ENCODE results near the gene DFFA. TPM values are rescaled to one million over a fixed set of nuclear protein-coding genes. Genes with fewer than 3 reads are reported as not detected.

Gene DFFA
- total and polyA plus RNA-seq, 9 of the 15 experiments (the other 6 are each of a cell fraction or from before 2014, with no cell fraction given), result 39.6 to 74.8 (median 59.2) TPM

DNA sequence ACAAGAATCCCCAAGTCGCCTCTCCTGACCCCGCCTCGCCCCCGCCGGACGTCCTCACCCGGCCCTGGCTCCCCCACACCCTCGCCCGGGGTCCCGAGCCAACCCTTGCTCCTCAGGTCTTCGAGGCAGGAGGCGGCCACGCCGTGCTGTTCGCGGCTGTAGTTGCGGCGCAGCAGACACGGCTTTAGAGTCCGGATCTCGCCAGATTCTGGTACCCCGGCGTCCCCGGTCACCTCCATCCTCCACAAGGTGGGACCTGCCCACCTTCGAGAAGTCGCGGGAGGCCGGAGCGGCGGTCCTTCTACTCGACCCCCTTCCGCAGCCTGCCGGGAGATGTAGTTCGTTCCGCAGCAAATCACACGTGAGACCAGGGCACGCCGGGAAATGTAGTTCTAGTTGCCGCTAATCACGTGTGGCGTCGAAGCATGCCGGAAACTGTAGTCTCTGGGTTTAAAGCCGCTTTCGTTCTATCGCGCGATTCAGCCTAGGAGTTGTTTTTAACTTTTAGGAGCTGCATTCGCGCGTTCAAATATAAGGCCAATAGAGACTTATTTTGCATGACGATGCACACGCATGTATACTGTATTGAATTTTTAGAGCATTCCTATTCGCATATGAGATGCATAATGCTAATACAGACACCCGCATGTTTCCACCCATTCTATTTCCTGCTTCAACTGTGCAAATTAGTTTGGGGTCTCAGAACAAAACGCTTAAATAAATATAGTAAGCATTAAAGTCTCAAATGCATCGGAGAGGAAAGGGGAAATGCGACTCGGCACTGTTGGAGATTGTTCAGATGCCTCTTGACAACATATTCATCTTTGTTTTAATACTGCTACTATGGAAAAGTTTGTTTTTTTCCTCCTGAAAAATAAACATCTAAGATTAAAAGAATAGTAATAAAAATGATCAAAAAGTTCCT, at the start of gene DFFA (continued):
- TF ChIP-seq SAFB2 (IDR thresholded peaks at IDR 0.05; ENCODE audit: borderline replicate concordance, low read depth, low read length, severe bottlenecking), result no peak
- TF ChIP-seq, protein P1, sequence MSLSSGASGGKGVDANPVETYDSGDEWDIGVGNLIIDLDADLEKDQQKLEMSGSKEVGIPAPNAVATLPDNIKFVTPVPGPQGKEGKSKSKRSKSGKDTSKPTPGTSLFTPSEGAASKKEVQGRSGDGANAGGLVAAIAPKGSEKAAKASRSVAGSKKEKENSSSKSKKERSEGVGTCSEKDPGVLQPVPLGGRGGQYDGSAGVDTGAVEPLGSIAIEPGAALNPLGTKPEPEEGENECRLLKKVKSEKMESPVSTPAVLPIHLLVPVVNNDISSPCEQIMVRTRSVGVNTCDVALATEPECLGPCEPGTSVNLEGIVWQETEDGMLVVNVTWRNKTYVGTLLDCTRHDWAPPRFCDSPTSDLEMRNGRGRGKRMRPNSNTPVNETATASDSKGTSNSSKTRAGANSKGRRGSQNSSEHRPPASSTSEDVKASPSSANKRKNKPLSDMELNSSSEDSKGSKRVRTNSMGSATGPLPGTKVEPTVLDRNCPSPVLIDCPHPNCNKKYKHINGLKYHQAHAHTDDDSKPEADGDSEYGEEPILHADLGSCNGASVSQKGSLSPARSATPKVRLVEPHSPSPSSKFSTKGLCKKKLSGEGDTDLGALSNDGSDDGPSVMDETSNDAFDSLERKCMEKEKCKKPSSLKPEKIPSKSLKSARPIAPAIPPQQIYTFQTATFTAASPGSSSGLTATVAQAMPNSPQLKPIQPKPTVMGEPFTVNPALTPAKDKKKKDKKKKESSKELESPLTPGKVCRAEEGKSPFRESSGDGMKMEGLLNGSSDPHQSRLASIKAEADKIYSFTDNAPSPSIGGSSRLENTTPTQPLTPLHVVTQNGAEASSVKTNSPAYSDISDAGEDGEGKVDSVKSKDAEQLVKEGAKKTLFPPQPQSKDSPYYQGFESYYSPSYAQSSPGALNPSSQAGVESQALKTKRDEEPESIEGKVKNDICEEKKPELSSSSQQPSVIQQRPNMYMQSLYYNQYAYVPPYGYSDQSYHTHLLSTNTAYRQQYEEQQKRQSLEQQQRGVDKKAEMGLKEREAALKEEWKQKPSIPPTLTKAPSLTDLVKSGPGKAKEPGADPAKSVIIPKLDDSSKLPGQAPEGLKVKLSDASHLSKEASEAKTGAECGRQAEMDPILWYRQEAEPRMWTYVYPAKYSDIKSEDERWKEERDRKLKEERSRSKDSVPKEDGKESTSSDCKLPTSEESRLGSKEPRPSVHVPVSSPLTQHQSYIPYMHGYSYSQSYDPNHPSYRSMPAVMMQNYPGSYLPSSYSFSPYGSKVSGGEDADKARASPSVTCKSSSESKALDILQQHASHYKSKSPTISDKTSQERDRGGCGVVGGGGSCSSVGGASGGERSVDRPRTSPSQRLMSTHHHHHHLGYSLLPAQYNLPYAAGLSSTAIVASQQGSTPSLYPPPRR (CRISPR knock-in tag; IDR thresholded peaks at IDR 0.05; ENCODE audit: borderline replicate concordance), result no peak
- TF ChIP-seq CREB1 (IDR thresholded peaks at IDR 0.05), result peak; percentile 71
- peak; percentile 86 for TF ChIP-seq CREB1 (CRISPR knock-in tag; IDR thresholded peaks at IDR 0.05)
- TF ChIP-seq, protein P2, sequence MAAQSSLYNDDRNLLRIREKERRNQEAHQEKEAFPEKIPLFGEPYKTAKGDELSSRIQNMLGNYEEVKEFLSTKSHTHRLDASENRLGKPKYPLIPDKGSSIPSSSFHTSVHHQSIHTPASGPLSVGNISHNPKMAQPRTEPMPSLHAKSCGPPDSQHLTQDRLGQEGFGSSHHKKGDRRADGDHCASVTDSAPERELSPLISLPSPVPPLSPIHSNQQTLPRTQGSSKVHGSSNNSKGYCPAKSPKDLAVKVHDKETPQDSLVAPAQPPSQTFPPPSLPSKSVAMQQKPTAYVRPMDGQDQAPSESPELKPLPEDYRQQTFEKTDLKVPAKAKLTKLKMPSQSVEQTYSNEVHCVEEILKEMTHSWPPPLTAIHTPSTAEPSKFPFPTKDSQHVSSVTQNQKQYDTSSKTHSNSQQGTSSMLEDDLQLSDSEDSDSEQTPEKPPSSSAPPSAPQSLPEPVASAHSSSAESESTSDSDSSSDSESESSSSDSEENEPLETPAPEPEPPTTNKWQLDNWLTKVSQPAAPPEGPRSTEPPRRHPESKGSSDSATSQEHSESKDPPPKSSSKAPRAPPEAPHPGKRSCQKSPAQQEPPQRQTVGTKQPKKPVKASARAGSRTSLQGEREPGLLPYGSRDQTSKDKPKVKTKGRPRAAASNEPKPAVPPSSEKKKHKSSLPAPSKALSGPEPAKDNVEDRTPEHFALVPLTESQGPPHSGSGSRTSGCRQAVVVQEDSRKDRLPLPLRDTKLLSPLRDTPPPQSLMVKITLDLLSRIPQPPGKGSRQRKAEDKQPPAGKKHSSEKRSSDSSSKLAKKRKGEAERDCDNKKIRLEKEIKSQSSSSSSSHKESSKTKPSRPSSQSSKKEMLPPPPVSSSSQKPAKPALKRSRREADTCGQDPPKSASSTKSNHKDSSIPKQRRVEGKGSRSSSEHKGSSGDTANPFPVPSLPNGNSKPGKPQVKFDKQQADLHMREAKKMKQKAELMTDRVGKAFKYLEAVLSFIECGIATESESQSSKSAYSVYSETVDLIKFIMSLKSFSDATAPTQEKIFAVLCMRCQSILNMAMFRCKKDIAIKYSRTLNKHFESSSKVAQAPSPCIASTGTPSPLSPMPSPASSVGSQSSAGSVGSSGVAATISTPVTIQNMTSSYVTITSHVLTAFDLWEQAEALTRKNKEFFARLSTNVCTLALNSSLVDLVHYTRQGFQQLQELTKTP (IDR thresholded peaks at IDR 0.05; ENCODE audit: low read depth in 1 of 2, partially characterized antibody in 2 of 2), result peak; percentile 35 to 99
- peak; percentile 99 for TF ChIP-seq L3MBTL2 (IDR thresholded peaks at IDR 0.05)
- TF ChIP-seq RBFOX2 (IDR thresholded peaks at IDR 0.05; ENCODE audit: low read depth, low read length), result peak; percentile 92
- TF ChIP-seq NR2C2 (CRISPR knock-in tag; IDR thresholded peaks at IDR 0.05), result peak; percentile 91
- TF ChIP-seq NR2C2 (tag; IDR thresholded peaks at IDR 0.05), result peak; percentile 97
- no peak for TF ChIP-seq MEIS2 (IDR thresholded peaks at IDR 0.05; ENCODE audit: partially characterized antibody)
- peak; percentile 54; the same call in 1 of the 2 replicates for TF ChIP-seq FOXM1 (IDR thresholded peaks at IDR 0.05; ENCODE audit: low read depth)
- TF ChIP-seq FOXM1 (CRISPR knock-in tag; IDR thresholded peaks at IDR 0.05; ENCODE audit: low read depth), result peak; percentile 85; the same call in 1 of the 2 replicates
- TF ChIP-seq, protein P3, sequence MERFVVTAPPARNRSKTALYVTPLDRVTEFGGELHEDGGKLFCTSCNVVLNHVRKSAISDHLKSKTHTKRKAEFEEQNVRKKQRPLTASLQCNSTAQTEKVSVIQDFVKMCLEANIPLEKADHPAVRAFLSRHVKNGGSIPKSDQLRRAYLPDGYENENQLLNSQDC (CRISPR knock-in tag; IDR thresholded peaks at IDR 0.05), result no peak
- TF ChIP-seq, protein P4, sequence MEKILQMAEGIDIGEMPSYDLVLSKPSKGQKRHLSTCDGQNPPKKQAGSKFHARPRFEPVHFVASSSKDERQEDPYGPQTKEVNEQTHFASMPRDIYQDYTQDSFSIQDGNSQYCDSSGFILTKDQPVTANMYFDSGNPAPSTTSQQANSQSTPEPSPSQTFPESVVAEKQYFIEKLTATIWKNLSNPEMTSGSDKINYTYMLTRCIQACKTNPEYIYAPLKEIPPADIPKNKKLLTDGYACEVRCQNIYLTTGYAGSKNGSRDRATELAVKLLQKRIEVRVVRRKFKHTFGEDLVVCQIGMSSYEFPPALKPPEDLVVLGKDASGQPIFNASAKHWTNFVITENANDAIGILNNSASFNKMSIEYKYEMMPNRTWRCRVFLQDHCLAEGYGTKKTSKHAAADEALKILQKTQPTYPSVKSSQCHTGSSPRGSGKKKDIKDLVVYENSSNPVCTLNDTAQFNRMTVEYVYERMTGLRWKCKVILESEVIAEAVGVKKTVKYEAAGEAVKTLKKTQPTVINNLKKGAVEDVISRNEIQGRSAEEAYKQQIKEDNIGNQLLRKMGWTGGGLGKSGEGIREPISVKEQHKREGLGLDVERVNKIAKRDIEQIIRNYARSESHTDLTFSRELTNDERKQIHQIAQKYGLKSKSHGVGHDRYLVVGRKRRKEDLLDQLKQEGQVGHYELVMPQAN (IDR thresholded peaks at IDR 0.05; ENCODE audit: borderline replicate concordance), result peak; percentile 73; the same call in 1 of the 2 replicates
- peak; percentile 99 for TF ChIP-seq SIX5 (IDR thresholded peaks at IDR 0.05; ENCODE audit: borderline replicate concordance in 1 of 2, insufficient read depth in 1 of 2, low read depth in 1 of 2, low read length in 2 of 2)

Measured in K562 (cell line).